ENCODE measurements around the gene FAM135A.

Gene FAM135A

DNA sequence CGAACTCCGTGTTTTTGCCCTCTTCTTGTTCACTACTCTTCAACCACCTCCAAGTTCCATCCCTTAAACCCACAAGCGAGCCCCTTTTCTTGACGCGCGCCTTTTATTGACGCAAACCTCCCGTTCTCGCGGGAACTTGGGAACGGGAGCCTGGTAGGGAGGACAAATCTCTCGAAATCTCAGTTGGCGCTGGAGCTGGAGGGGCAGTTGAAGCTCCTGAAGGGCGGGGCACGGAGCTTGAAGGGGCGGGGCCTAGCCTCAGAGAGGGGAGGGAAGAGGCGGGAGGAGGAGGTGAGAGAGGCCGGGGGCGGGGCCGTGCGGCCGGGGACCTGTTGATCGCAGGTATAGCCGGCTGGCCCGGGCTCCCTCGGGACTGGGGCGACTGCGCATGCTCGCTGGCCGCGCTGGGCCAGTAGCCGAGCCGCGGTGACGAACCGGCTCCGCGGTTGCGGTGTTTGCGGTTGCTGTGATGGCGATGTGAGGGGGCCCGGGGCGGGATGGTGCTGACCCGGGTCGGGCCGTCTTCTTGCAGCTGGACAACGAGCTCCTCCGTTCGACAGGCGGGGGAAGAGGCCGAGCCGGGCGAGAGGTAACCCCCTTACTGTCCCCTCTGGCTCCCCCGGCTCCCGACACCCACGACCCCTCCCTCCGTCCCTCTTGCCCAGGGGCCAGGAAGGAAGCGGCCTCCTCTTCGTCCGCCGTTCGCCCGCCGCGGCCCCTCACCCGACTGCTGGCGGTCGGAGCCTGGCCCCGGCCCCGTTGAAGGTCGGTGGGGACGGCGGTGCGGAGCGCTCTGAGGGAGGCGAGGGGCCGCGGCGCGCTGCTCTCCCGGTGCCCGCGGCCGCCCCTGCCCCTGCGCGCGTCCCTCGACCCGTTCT lies at the start of gene FAM135A:
Gene FAM135A (plus strand): TSS at position 395 of the 878 bp plus-strand sequence. CDS start 14,835 bp downstream, outside the sequence.
- peak; percentile 95 for DNase-seq

GRCh38 chr6:70363741-70364493 lies 49.4 kb upstream of the FAM135A start:
- DNase-seq, result no peak

DNA sequence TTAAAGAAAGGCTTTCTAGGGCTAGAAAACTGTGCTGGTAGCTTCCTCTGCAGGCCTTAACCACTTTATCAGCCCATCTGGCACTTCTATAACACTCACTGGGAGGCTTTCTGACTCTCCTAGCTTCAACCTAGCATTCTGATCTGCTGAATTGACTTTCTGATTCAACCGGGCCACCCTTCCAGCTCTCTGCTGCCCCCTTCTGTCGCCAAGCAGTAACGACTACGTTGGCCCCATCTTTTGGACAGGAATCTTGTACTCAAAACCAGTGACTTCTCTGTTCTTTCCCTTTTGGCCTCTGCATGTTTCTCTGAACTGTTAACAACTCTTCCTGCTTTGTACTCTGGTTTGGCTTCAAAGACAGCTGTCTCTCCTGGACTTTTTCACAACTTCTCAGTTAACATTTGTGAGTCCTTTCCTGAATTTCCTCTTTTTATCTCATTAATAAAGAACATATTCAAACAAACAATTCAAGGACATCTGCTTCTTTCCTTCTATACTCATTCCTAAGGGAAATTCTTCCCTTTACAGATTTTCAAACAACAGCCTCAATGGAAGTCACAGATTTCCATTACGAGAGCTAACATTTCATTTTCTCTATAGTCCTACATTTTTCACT lies 43.9 kb upstream of the FAM135A start:
- peak; percentile 70 for DNase-seq

GRCh38 chr6:70370496-70370895 lies 42.8 kb upstream of the FAM135A start:
- DNase-seq, result no peak

DNA sequence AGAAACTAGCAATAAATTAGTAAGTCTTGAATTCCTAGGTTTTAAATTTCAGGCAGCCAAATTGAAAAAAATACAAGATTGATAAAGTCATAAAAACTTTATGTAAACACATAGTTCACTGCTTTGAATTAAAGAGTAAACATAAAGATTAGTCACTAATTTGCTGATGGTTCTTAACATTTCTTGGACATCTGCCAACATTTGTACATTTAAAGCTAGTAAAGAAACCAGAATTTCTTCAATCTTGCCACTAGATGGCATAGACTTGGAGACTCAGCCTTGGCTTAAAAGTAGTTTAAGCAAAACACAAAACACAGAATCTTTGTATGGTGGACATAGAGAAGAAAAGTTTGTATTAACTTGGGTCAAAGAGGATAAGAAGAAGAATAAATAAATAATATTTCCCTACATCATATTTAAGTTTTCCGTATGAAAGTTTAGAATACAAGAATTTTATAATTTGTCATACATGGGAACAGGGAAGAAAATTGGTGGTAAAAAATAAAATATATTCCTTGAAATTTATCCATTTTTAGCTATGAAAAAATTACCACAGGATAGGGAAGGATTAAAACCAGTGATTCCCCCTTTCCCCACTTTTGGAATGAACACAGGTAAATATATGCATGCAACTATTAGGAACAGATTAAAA lies 41.7 kb upstream of the FAM135A start:
- DNase-seq, result peak; percentile 70

GRCh38 chr6:70375166-70375565 lies 38.1 kb upstream of the FAM135A start:
- DNase-seq, result no peak

DNA sequence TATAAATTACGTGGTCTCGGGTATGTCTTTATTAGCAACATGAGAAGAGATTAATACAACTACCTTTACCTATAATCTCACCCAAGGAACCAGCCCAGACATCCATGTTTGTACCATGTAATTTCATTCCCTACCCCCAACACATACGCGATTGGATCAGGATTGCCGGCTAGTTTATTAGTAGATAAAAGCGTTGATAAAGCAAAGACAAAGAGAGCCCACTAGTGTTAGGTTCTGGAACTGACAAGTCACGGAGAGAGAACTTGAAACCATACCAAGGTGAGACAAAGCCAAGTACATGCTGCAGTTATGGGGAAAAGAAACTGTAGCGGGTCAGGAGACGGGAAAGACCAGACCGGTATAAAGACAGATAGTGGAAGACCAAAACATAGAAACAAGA lies 37.4 kb upstream of the FAM135A start:
- no peak for DNase-seq

GRCh38 chr6:70376628-70377027 lies 36.7 kb upstream of the FAM135A start:
- no peak for DNase-seq

- DNase-seq, result no peak
Observed at GRCh38 chr6:70377372-70377771, 35.9 kb upstream of the FAM135A start.

DNA sequence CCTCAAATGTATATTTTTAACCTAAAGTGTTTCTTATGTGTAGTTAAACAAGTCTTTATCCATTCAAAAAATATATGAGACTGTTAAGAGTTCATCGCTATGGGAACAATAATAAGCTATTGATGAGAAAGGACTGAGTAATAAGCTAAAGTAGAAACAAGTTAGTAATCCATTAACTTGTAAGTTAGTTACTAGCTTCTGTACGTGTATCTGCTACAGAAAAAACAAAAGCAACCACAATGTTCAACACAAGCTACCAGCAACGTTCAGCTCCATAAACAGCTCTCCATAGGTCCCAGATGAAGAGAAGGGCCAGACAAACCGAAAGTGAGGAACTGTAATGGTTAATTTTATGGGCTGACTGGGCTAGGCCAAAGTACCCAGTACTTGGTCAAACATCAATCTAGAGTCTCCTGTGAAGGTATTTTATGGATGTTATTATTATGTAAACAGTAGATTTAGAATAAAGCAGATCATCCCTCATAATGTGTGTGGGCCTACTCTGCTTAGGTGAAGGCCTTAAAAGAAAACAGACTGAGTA lies 33.8 kb upstream of the FAM135A start:
- no peak for DNase-seq

DNA sequence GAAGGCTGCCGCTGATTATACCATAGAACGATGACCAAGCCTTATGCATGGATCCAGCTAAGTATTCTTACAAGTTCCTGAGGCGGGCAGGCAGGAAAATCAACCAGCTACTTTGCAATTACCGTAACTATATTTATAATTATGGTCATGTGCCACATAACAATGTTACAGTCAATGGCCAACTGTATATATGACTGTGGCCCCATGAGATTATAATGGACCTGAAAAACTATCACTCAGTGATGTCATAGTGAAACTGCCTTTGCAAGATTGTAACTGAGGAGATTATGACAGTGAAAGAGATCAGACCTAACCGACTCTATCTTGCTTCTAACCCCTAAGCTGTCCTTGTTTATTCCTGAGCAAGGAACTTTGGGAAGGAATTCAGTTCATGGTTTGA lies 33.1 kb upstream of the FAM135A start:
- no peak for DNase-seq

DNA sequence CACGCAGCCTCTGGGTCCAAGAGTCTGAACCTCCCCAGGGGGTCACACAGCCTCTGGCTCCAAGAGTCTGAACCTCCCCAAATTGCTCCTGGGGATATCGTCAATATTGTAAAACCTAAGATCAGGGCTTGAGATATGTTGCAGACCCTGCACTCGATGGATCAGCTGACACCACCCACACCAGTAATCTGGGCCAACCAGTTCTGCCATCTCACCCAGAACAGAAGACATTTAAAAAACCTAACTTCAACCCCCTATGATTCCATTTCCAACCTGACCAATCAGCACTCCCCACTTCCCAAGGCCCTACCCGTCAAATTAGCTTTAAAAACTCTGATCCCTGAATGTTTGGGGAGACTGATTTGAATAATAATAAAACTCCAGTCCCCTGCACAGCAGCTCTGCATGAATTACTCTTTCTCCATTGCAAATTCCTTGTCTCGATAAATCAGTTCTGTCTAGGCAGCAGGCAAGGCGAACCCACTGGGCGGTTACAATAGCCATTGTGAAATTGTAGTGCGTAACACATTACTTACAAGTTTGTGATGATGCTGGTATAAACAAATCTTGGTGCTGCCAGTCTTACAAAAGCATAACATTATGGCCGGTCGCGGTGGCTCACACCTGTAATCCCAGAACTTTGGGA lies 32.4 kb upstream of the FAM135A start:
- no peak for DNase-seq

- no peak for DNase-seq
Observed at GRCh38 chr6:70381417-70381782, 31.9 kb upstream of the FAM135A start.

DNA sequence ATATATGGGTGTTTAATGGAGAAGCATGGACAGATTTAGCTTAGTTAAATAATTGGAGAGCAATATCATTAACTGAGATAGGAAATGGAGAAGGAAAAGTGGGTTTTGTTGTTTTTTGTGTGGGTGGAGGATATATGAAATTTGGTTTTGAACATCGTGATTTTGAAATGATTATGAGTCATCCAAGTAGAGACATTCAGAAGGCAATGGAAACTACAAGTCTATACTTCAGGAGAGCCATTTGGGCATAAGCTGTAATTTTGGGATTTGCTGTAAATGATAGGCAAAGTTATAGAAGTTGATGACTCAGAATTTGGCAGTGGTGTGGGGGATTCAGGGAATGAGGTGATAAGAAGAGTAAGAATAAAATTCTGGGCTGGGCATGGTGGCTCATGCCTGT lies 27.4 kb upstream of the FAM135A start:
- DNase-seq, result no peak

GRCh38 chr6:70388814-70389213 lies 24.5 kb upstream of the FAM135A start:
- no peak for DNase-seq

- no peak for DNase-seq
Observed at GRCh38 chr6:70389261-70389660, 24.0 kb upstream of the FAM135A start.

- no peak for DNase-seq
Observed at GRCh38 chr6:70390067-70390466, 23.2 kb upstream of the FAM135A start.

DNA sequence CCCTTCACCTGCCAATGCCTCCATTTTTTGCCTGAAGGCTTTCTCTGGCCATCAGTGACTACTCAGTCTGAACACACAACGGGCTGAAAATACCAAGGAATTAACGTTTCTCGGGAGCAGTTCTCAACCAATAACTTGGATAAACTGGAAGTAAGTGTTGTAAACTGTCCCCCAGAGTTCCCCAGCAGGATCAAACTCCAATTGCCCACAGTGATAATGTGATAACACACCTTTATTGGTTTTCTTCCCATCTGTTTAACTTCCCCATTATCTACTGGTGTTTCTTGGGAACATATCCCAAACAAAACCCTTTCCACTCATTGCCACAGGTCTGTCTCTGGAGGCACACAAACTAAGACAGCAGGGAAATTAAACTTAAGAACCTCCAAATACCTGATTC lies 21.8 kb upstream of the FAM135A start:
- no peak for DNase-seq

GRCh38 chr6:70394518-70395300 lies 18.6 kb upstream of the FAM135A start:
- no peak for DNase-seq

DNA sequence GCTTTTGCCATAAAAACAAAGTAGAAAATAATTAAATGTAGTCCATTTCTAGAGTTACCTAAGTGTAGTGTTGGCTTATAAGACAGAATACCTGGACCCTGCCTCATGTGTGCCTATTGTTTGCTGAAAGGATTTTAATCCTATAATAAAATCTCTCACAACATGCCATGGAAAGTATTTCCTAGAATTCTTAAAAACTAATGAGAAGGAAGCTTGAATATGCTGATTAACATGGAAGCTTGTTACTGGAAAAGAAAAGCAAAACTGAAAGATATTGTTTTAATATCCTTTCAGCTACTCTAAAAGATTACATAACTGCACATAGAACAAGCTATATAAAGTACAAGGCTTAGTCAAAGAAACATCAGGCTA lies 18.0 kb upstream of the FAM135A start:
- no peak for DNase-seq

- no peak for DNase-seq
Observed at GRCh38 chr6:70396163-70396562, 17.1 kb upstream of the FAM135A start.

All from CD4-positive, alpha-beta T cell treated with Interleukin-4 for 4 hours (primary cell).